Measurements from ENCODE around the gene HSPA9.

GRCh38 chr5:138517437-138517836, 57.8 kb downstream of the HSPA9 start:
- TF ChIP-seq CTCF (IDR thresholded peaks at IDR 0.05) (no peak), POLR2A (IDR thresholded peaks at IDR 0.05) (no peak), POLR2AphosphoS5 (IDR thresholded peaks at IDR 0.05) (no peak)

All from transverse colon (tissue), 4 donors.